Mucosa of descending colon (tissue), 3 donors: ENCODE results near the gene SEMA6A. TPM values are rescaled to one million over a fixed set of nuclear protein-coding genes. Genes with fewer than 3 reads are reported as not detected.
A peak's percentile ranks its signal among the peaks of the same experiment; 100 is the strongest.

Experiments used
- ATAC-seq: fragments of 200-7000 bp; cut with Tn5 transposase; one replicate; pipeline ENCODE4 v1.9.1; 2020; ENCODE audit warnings: mild to moderate bottlenecking, moderate library complexity
- DNase-seq, 3 donors: peaks; one replicate each; pipeline ENCODE4 v3.0.0-alpha.2; 2020
- H3K36me3 ChIP-seq: fragments of 200-600 bp; one replicate; pipeline ENCODE4 v1.8.0; 2021; ENCODE audit warnings: low read depth, mild to moderate bottlenecking
- H3K4me1 ChIP-seq: fragments of 200-600 bp; one replicate; pipeline ENCODE4 v1.8.0; 2021; ENCODE audit warnings: low read depth, mild to moderate bottlenecking
- H3K4me3 ChIP-seq: fragments of 200-600 bp; one replicate; pipeline ENCODE4 v1.8.0; 2021; ENCODE audit warnings: mild to moderate bottlenecking
- H3K9me3 ChIP-seq: fragments of 200-600 bp; one replicate; pipeline ENCODE4 v1.8.0; 2021; ENCODE audit warnings: mild to moderate bottlenecking
- CTCF ChIP-seq: fragments of 200-600 bp; IDR thresholded peaks from one replicate; pipeline ENCODE4 v1.8.0; 2022; ENCODE audit warnings: antibody characterized with exemption, mild to moderate bottlenecking
- intact Hi-C, 2 donors: fragments of 100-400 bp; cut with DNase I in 1 of 2; cut with micrococcal nuclease in 1 of 2; formaldehyde crosslinking; loops; one replicate each; pipeline versions ENCODE4 v1.11.0 to v1.11.1; 2022; cut with DNase I, micrococcal nuclease
- total RNA-seq, 3 donors: library from RNA; stranded (reverse); fragmentation: NEBNext Ultra II Directional in 2 of 3; extraction: Animal tissue kit (Norgen Biotek cat#: 25700) in 2 of 3; gene quantifications; one replicate each; pipeline versions ENCODE4 v1.2.1 to v1.2.4, GENCODE V29; 2021 to 2023
- donor health status: DM: no; HTN: no; CAD: no; lungs with moderate emphysema.
- donor health status: DM: no; HTN: no; CAD: no.
- donor health status: DM: no; HTN: yes; CAD: no.

The SEMA6A gene
- total RNA-seq, 3 donors from 2014 or later: 90.0 to 137 (median 106) TPM

DNA sequence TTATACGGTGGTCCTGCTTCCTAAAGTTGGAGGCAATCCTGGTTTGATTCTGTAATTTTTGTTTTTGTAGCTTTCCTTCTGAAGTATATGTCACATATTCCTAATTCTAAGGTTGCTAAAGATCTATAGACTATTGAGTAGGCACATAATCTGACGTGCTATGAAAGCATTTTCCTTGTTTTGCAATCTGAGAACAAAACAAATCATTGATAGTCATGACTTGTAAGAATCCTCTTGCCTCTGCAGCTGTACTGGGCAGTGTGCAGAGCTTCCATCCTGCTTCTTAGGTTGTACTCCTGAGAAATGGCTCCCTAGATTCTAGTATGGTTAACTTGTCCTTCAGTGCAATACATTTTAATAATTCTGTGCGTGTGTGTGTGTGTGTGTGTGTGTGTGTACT, 35.4 kb downstream of the SEMA6A start:
- intact Hi-C loops: no loop called here
- Histone ChIP-seq H3K9me3 (no peaks in the 10 kb centered on the region), H3K36me3 (no peaks in the 10 kb centered on the region), H3K4me1 (peaks cover 17% of the 10 kb centered on the region), H3K4me3 (no peak overlapping the region)
- no peak for TF ChIP-seq CTCF
- DNase-seq (no peak), ATAC-seq (no peak)

DNA sequence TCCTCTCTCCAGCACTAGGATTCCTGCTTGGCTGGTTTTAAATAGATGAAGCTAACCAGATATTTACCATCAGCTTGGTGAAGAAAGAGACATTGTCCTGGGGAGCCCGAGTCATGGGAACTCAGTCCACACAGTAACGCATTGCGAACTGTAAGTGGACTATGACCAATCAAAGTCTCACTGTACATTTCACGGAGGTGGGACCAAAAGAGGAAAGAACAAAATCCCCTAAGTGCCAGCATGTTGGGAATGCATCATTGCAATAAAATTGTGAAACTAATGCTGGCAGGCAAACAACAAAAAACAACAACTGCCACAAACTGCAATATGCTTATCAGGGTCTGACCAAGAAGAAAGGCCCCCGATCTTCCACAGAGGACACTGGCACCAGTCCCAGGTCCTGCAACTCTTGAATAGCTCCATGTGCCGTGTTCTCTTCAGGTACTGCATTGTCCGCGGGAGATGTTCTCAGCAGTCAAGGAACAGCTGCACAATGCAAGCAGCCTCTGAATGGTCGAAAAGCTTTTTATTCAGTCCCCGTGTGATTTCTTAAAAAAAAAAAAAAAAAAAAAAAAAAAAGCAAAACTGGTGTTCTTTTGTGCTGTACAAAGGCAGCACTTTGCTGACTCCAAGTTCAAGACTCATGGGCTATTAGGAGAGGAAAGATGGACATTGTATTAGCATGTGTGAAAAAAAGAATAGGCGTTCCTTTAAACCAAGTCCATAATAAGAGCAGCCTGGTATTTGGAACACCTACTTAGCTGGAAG, 38.1 kb downstream of the SEMA6A start:
- no peak for TF ChIP-seq CTCF
- Histone ChIP-seq H3K4me1 (peaks cover 22% of the 10 kb centered on the region), H3K4me3 (no peak overlapping the region), H3K36me3 (no peaks in the 10 kb centered on the region), H3K9me3 (no peaks in the 10 kb centered on the region)
- intact Hi-C loops: no loop called here
- peak; percentile 87 for ATAC-seq
- DNase-seq: peak in 1 of 3 donors; percentile 53

- DNase-seq (no peak), ATAC-seq (no peak)
- no peak overlapping the region for H3K4me3 ChIP-seq
- H3K9me3 ChIP-seq: no peaks in the 10 kb centered on the region
- peaks cover 27% of the 10 kb centered on the region for H3K4me1 ChIP-seq
- no peak for TF ChIP-seq CTCF
- intact Hi-C loops: no loop called here
- no peaks in the 10 kb centered on the region for H3K36me3 ChIP-seq
These were observed 39.5 kb downstream of the SEMA6A start for GRCh38 chr5:116534964-116535651.

GRCh38 chr5:116532762-116533525, 41.7 kb downstream of the SEMA6A start:
- DNase-seq (no peak), ATAC-seq (peak; percentile 11)
- Histone ChIP-seq H3K9me3 (no peaks in the 10 kb centered on the region), H3K4me3 (no peak overlapping the region), H3K36me3 (no peaks in the 10 kb centered on the region), H3K4me1 (peaks cover 34% of the 10 kb centered on the region)
- intact Hi-C loops: no loop called here
- TF ChIP-seq CTCF: no peak

DNA sequence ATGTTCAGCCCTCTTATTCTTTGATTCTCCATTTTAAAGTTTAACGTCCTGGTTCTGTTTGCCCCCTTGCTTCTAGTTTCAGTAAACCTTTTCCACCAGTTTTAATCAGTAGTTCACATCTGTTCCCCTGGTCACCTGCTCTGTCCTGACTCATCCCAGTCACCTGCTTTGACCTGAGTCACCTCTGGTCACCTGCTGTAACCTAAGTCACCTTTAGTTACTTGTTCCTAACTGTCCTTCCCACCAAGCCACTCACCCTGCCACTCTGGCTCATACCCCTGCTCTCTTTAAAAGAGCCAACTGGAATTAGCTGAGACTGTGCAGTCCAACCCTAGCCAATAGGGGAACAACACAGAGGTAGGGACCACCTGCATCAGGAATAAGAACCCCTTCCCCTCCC, 43.0 kb downstream of the SEMA6A start:
- Histone ChIP-seq H3K4me3 (no peak overlapping the region), H3K9me3 (no peaks in the 10 kb centered on the region), H3K4me1 (peaks cover 41% of the 10 kb centered on the region), H3K36me3 (no peaks in the 10 kb centered on the region)
- no peak for TF ChIP-seq CTCF
- no peak for DNase-seq
- no peak for ATAC-seq
- intact Hi-C loops: no loop called here
